HG03196 (cell line): ENCODE data around the gene MYCBPAP.
A peak's percentile ranks its signal among the peaks of the same experiment; 100 is the strongest.

ENCODE experiments used
- ATAC-seq: cut with Tn5 transposase; IDR thresholded peaks from one replicate; pipeline ENCODE4 v1.9.1; 2021; ENCODE audit not compliant: unreplicated experiment

MYCBPAP gene

DNA sequence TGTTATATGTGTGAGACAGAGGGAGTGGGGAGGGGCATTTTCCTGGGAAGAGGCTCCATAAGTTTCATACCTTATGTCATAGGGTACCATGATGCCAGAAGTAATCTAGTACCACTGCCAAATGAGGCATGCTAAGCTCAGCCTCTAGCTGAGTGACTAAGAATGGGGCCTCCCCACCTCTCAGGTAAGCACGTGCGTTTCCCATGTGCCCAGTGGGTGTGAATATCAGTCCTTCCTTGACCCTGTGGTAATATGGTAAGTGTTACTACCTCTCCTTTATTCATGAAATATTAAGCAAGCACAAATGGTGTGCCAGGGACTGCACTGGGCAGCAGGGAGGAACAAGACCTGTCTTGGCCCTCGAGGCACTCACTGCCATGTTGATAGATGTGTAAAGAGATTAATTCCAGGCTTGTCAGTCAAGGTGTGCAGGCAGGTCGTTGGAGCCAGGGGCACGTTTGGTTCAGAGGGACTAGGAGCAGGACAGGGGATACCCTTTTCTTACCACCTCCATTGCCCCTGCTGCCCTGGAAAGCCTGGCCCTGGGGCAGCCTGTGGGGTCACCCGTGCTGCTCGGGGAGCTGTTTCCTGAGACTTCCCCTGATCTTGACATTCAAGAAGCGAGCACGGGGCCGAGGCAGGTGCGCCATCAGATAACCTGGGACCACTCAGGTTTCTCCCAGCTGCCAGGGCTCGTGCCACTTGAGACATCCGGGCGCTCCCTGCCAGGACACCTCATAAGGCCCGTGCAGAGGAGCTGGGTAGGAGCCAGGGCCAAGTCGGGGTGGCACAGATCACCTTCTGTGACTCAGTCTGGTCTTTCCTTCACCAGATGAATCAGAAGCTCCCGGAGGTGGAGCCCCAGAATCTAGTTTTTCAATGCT, 20.8 kb upstream of the MYCBPAP start:
- no peak for ATAC-seq

DNA sequence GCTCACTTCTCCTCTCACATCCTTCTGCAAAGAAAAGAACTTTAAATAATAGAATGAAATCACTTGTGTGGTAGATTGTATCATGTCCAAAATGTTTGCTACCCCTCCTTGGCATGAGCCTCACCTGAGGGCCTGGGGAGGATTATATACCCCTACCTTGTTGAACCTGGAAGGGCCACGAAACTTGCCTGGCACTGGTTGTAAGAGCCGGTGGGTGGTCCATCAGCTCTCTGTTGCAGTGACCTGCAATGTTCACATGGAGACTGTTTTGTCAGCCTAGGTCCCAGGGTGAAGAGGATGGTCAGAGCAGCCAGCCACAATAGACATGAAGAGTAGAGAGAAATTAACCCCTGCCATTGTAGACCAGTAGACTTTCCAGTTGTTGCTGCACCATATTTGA, 19.4 kb upstream of the MYCBPAP start:
- no peak for ATAC-seq

DNA sequence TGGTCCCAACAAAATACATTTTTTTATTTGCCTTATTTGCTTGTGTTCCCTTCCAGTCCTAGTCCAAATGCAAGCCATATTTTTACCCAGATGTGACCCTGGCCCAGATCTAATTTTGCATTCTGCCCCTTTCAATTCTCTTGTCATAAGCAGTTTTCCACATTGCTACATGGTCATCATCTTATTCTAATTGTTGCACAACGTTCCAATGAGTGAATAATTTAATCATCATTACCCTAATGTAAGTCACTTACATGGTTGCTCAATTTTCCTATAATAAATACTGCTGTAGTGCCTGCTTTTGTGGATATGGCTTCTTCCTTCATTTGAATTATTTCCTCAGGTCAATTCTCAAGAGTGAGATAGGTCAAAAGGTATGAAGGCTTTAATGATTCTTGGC, 16.7 kb upstream of the MYCBPAP start:
- no peak for ATAC-seq

DNA sequence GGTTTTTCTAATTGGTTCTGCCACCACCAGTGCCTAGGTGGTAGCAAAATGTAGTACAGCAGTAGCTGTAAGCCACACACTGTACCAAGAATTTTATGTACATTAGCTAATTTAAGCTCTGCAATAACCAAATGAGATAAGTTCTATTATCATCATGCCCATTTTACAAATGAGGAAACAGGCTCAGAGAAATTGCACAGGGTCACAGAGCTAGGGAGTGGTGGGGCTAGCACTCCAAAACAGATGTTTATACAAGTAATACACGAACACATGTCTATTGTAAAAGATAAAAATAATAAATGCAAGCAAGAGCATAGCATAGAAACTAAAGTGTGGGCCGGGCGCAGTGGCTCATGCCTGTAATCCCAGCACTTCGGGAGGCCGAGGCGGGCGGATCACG, 16.0 kb upstream of the MYCBPAP start:
- no peak for ATAC-seq

DNA sequence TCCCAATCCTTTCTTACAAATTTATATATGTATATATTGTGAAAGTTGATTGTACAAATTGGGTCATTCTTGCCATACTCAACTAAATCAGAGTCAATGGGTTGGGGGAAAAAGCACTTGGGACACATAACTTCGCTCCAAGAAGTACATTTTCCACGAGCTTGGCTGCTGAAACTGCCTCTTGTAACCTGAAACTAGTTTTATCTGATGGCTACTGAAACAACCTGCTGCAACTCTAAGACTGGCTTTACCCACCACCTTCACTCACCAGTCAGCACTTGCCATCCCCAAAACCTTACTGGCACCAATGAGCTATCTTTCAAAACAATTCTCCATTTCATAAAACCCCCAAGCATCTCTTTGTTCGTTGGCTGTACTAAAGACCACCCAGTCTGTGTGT, 14.5 kb upstream of the MYCBPAP start:
- no peak for ATAC-seq

DNA sequence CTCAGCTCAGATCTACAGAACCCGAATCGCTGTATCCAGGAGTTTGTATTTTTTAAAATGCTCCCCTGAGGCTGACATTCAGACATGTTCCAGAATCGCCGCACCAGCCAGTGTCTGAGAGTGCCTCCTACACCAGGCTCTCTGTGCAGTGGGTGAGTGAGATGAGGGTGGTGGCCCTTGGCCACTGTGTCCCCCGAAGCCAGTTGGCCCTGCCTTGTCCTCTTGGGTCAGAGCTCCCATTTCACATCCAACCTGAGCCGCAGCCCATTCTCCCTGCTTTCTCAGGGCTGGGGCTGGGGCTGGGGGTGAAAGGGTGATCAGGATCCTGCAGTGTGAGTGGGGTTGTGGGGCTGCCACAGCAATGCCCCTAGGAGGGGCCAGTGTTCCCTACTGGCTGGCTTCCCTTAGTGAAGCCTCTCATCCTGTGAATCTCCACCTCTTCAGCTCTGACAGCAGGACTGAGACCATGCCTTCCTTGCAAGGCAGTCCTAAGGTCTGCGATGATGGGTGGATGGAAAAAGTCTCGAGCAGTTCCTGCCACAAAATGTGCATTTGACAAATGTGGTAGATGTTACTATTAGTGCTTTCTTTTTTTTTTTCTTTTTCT, 12.9 kb upstream of the MYCBPAP start:
- no peak for ATAC-seq

DNA sequence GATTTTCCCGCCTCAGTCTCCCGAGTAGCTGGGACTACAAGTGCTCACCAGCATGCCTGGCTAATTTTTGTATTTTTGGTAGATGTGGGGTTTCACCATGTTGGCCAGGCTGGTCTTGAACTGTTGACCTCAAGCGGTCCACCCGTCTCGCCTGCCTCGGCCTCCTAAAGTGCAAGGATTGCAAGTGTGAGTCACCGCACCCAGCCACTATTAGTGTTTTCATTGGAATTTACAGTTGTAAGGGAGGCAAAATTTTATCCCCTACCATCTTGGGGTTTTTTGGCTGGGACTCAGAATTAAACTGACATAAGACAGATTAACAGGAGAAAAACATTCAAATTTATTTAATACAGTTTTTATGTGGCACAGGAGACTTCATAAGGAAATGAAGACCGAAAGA, 12.3 kb upstream of the MYCBPAP start:
- ATAC-seq: no peak

DNA sequence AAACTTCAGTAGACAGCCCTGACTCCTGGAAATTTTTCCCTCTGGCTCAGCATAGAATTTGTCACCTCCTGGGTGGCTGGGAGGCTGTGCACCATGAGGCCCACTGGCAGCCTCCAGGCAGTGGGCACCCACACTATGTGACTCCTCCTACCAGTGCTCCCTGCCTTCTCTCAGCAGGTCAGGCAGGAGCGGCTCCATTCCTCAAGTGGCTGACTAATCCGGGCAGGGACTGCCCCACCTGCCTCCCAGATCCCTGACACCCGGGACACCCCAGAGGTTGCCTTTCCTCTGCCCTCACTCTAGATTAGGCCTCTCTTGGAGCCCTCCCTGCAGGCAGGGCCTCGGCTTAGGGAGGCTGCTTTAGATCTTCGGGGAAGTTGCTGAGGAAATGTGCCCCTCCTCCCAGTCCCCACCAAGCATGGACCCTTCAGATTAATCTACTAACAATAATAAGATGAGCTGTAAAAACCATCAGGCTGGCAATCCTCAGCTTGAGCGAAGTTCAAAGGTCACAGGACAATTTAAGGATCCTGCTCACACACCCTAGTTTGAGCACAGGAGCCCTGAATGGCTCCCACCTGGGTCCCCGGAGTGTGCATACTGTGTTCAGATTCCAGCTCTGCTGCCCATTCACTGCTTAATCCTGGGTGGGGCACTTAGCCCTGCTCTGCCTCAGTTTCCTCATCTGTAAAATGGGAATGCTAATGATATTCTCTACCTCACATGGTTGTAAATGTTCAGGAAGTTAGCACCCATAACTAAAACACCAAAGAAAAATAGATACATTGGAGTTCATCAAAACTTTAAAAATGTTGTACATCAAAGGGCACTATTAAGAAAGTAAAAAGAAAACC, 10.0 kb upstream of the MYCBPAP start:
- ATAC-seq: no peak

DNA sequence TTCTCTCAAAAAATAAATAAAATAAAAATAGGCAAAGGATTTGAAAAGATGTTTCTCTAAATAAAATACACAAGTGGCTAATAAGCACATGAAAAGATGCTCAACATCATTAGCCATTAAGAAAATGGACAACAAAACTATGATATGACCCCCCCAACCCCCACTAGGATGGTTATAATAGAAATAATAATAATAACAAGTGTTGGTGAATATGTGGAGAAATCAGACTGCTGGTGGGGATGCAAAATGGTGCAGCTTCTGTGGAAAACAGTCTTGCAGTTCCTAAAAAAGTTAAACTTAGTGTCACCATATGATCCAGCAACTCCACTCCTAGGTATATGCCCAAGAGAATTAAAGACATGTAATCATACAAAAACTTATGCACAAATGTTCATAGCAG, 9.0 kb upstream of the MYCBPAP start:
- no peak for ATAC-seq

DNA sequence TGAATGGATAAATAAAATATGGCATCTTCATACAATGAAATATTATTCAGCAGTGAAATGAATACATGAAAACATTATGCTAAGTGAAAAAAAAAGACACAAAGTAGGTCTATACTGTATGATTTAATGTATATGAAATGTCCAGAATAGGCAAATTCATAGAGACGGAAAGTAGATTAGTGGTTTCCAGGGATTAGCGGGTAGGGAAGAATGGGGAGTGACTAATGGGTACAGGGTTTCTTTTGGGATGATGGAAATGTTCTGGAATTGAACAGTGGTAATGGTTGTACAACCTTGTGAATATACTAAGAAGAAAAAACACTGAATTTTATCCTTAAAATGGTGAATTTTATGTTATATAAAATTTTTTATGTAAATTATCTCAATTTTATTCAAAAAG, 8.5 kb upstream of the MYCBPAP start:
- no peak for ATAC-seq

DNA sequence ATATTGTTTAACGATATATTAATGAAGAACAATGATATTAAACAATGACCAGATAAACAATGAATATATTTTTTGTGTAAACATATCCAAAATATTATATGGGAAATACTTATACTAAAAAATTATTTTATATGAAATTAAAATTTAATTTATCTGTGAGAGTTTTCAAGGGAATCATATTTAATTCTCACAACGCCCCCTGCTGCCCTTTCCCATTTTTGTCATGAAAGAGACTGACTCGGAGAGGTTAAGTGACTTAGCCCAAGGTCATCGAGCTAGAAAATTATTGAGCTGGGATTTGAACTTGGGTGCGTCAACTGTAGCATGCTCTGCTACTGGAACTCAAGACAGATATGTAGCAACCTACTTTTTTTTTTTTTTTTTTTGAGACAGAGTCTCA, 7.2 kb upstream of the MYCBPAP start:
- ATAC-seq: no peak

DNA sequence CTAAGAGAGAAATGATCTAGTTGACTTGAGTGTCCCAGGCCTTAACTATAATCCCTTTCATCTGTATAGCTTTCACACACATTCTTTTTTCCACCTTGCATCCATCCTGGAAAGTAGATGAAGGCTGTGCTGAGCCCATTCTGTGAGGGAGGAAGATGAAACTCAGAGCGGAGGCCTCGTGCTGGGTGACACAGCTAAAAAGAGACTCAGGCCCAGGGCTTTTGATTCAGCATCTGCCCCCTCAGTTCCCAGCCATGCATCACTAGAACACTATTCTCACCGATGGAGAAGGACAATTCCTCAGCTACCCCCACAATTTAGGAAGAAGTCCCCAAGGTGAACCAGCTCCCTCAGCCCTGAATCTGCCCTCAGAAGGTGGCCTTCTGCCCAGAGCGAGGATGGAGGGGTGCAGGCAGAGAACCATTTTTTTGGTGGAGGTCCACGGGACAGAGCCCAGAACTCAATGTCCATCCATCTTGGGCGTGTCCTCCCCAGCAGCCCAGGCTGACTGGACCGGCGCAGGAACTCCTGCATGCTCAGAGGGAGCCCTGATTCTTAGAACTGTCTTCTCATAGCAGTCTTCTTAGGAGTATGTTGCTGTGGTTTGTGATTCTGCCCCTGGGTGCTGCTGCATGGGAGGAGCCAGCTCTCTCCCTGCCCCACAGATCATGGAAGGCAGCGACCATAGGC, 5.8 kb upstream of the MYCBPAP start:
- no peak for ATAC-seq

DNA sequence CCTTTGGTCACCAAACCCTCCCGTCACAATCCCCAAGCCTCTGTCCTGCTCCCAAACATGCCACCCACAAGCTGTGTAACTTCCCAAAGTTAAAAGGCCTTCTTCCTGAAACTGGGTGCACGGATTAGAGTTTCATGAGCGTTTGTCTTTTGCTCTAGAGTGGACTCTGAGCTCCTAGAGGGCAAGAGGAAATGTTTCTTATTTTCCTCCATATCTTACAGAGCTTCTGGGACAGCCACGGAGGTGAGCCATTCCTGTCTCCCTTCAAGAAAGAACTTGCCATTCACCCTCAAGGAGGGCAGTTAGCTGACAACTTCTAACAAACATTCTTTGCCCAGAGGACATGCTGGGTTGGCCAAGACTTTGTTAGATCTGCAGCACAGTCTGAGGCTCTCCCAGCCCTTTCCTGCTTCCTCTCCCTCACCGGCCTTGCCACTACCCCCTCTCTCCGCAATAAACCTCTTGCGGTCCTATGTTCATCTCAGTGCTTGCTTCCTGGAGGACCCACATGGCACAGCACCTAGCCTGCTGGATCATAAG, 2.6 kb upstream of the MYCBPAP start:
- no peak for ATAC-seq

DNA sequence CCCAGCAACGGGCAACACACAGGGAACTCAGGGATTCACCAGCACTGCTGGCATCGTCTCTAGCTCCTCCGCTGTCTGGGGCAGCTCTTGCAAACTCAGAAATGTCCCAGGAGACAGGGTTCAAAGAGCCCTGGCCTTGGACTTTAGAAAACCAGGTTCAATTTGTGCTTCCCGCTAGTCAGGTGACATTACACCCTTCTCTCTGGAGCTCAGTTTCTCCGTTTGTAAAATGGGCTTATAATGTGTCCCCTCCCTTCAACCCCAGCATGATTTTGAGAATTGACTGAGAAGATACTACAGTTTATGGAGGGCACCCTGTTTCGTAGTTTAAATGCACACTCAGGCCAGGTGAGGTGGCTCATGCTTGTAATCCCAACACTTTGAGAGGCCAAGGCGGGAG, 1.9 kb upstream of the MYCBPAP start:
- ATAC-seq: no peak

DNA sequence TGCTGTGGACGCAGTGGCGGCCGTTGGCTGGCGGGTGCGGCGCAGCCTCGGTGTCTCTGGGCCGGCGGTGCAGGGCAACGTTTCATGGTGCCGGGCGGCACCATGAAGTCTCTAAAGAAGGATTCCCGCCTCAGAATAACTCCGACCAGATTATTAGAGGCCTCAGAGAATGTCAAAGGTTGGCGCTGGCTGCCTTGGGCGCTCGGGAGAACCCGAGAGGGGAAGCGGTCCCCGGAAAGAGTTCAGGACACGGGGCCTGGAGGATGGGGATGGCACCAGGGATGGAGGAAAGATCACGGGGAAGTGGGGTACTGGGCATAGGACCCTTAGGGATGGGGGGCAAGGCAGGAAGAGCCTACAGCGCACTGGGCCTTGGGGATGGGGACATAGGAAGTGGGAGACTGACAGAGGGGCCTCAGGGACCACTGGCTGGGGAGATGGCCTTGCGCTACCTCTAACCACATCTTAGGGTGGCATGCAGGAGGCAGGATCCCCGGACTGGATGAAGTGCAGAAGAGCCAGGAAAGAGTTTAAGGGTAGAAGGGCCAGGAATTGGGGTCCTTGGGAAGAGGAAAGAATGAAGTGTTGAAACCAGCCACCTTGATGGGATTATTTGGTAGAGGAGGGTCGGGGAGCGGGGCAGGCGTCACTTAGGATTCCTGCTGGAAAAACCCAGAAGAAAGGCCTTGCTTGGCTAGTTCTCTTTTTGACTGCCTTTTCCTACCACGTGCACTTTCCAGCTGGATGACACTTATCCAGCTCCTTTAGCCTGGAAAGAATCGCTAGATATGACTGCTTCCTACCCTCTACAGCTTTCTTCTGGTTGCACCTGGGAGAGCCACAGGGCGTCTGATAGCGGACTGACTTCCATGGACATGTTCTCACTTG, 578 bp downstream of the MYCBPAP start:
- ATAC-seq: no peak

DNA sequence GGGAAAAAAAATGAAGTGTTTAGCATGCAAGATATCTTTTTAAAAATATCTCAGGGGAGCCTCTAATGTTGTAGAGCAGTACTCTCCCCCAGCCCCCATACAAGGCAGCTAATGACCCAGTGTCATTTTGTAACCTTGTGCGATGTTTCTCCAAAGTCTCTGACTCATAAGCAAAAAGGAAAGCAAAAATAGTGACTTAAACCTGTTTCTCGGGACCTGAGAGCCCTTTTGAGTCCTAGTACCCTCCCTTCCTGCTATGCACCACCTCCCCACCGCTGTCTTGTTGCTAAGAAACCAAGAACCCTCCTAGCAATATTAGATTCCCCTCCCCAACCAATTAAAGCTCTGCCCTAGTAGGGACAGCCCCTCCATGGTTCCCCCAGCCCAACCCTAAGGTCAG, 2.8 kb downstream of the MYCBPAP start:
- ATAC-seq: peak; percentile 60

DNA sequence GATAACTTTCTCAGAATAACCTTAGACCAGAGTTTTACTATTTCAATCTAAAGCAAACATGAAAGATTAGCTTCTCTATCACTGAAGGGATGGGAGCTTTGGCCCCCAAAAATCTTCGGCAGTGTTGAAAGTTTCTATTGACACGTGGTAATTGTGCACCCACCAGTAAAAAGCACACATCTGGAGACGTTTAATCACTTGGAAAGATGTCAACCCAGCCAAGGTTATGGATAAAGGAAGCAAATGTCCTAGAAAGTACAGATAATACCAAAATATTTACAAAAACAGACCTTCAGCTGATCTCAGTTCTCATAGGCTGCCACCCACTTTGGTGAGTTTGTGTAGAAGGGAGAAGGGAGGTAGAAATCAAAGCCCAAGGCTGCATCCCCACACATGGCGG, 5.3 kb downstream of the MYCBPAP start:
- ATAC-seq: no peak

DNA sequence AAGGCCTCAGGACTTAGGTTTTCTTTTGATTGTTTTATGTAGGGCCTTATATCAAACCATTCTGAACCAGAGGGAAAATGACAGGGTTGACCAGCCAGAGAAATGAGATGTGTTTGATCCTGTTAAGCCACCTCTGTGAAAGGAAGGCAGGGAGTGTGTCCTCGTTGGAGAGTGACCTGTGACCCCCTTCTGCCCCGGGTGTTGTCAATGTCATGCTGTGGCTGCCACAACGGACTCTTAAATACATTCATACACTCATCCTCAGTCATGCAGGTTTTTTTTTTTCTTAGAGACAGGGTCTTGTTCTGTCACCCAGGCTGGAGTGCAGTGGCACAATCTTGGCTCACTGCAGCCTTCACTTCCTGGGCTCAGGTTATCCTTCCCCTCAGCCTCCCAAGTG, 6.1 kb downstream of the MYCBPAP start:
- ATAC-seq: no peak

DNA sequence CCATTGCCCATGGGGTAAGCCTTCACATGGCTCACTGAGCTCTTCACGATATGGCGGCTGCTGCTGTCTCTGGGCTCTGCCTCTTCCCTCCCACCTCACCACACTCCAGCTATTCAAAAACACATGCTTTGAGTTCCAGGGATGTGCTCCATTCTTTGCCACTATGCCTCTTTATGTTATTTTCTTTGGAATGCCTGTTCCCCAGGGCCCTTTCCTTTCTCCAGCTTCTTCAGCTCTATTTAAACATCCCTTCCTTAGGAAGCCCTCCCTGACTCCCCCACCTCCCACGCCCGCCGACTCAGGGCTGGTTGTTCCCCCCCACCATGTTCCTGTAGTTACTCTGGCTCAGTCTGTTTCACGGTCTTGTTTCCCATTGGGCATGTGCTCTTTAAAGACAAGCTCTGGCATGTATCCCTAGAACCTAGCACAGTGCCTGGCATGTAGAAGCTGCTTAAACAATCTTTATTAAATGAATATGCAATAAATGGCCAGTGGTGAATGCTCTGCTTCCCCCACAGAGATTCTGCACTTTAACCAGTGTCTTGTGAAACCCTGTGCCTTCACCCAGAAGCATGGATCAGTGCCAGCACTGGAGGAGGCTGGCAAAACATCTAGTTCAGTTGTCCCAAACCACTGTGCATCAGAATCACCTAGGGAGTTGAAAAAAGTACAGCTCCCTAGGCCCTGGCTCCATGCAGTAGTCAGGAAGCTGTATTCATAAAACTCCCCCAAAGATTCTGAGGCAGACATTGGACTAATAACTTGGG, 6.9 kb downstream of the MYCBPAP start:
- ATAC-seq: no peak
